GM12878 (cell line): ENCODE data around the gene PTPRJ. TPM values are rescaled to one million over a fixed set of nuclear protein-coding genes. Genes with fewer than 3 reads are reported as not detected.

Experiments used
- ATAC-seq: fragments of 200-7000 bp; cut with Tn5 transposase; 3 replicates; pipeline ENCODE4 v1.9.1; 2020; ENCODE audit warnings: mild to moderate bottlenecking, moderate library complexity
- BruUV-seq: library from RNA; stranded (reverse); fragments of 400-500 nt; replicated peaks from 2 replicates; lab custom pipeline; 2021; lab: Mats Ljungman, UMichigan
- CTCF ChIA-PET: fragments of 300-600 bp; sonication (Branson Sonifier 250); formaldehyde crosslinking; extraction: SDS; loops from one replicate; lab custom pipeline; 2021; ENCODE audit warnings: inconsistent platforms; lab: Yijun Ruan, JAX
- POLR2A ChIA-PET: fragments of 350-600 bp; formaldehyde crosslinking; extraction: SDS; loops from one replicate; lab custom pipeline; 2021; ENCODE audit warnings: inconsistent platforms; lab: Charles Lee
- RAD21 ChIA-PET: fragments of 300-600 bp; sonication (Branson Sonifier 250); formaldehyde crosslinking; loops from one replicate; lab custom pipeline; 2023; ENCODE audit warnings: antibody characterized with exemption; ENCODE audit not compliant: unreplicated experiment; lab: Charles Lee
- SMC1A ChIA-PET: fragments of 300-600 bp; sonication (Branson Sonifier 250); formaldehyde crosslinking; loops from one replicate; lab custom pipeline; 2023; ENCODE audit not compliant: unreplicated experiment, uncharacterized antibody; lab: Charles Lee
- DNase-seq: peaks from one replicate; pipeline ENCODE4 v3.0.0-alpha.2; 2011; ENCODE audit warnings: low read depth, low spot score
- FAIRE-seq: peaks from 3 replicates; lab custom pipeline; 2011; peaks lifted over from hg19 to GRCh38; lab: Jason Lieb, UNC
- H2AFZ ChIP-seq: 2 replicates; pipeline ENCODE4 v1.6.0; 2011; ENCODE audit warnings: low read depth, low read length, control low read depth; ENCODE audit not compliant: control insufficient read depth
- H3K27ac ChIP-seq: 2 replicates; pipeline ENCODE4 v1.5.1; 2011; ENCODE audit warnings: control low read depth; ENCODE audit not compliant: control insufficient read depth, insufficient read depth
- H3K27me3 ChIP-seq, 2 experiments: replicated peaks in 1 of 2; 2 replicates each; pipeline versions ENCODE4 v1.6.0 to v1.6.1; 2011; ENCODE audit warnings: low read length in 1 of 2; ENCODE audit not compliant: control insufficient read depth in 2 of 2, insufficient read depth in 2 of 2
- H3K36me3 ChIP-seq, 2 experiments: 2 replicates each; pipeline ENCODE4 v1.5.1; 2011; ENCODE audit warnings: low read length in 1 of 2; ENCODE audit not compliant: control insufficient read depth in 2 of 2, insufficient read depth in 2 of 2
- H3K4me1 ChIP-seq: 2 replicates; pipeline ENCODE4 v1.6.1; 2011; ENCODE audit warnings: mild to moderate bottlenecking, low read length, moderate library complexity, mixed read lengths; ENCODE audit not compliant: control insufficient read depth, insufficient read depth
- H3K4me2 ChIP-seq: 2 replicates; pipeline ENCODE4 v1.6.0; 2011; ENCODE audit warnings: control low read depth; ENCODE audit not compliant: control insufficient read depth, insufficient read depth
- H3K4me3 ChIP-seq: fragments of 200-600 bp; sonication (generic); 2 replicates; pipeline ENCODE4 v1.5.1; 2016
- H3K79me2 ChIP-seq: 2 replicates; pipeline ENCODE4 v1.6.0; 2011; ENCODE audit warnings: low read length; ENCODE audit not compliant: control insufficient read depth, insufficient read depth
- H3K9ac ChIP-seq: 2 replicates; pipeline ENCODE4 v1.8.0; 2011; ENCODE audit warnings: low read length, control low read depth, mixed read lengths; ENCODE audit not compliant: control insufficient read depth, insufficient read depth
- H3K9me3 ChIP-seq: replicated peaks from 3 replicates; pipeline ENCODE4 v1.5.1; 2011; ENCODE audit warnings: mild to moderate bottlenecking, low read length; ENCODE audit not compliant: control insufficient read depth, insufficient read depth
- H4K20me1 ChIP-seq: 2 replicates; pipeline ENCODE4 v1.6.0; 2011; ENCODE audit not compliant: control insufficient read depth, insufficient read depth
- CREM ChIP-seq: IDR thresholded peaks from 2 replicates; pipeline ENCODE4 v1.6.1; 2014; ENCODE audit warnings: antibody characterized with exemption, low read depth
- ETV6 ChIP-seq, 2 experiments: fragments of 450-650 bp in 1 of 2; IDR thresholded peaks in 1 of 2; conservative IDR thresholded peaks in 1 of 2; 2 replicates each; pipeline ENCODE4 v1.6.1; 2014; ENCODE audit warnings: antibody characterized with exemption in 1 of 2, borderline replicate concordance in 1 of 2, low read depth in 1 of 2, mild to moderate bottlenecking in 1 of 2, moderate library complexity in 1 of 2
- MXI1 ChIP-seq: fragments of 150-350 bp; IDR thresholded peaks from 2 replicates; pipeline ENCODE4 v1.6.1; 2011; ENCODE audit warnings: low read depth, mild to moderate bottlenecking, inconsistent platforms, low read length, improper control_type of control experiment
- SRF ChIP-seq, 2 experiments: IDR thresholded peaks; 2 replicates each; pipeline ENCODE4 v1.6.1; 2011; ENCODE audit warnings: low read depth in 2 of 2, low read length in 2 of 2, mild to moderate bottlenecking in 1 of 2, moderate library complexity in 1 of 2
- YBX1 ChIP-seq: fragments of 450-650 bp; IDR thresholded peaks from 2 replicates; pipeline ENCODE4 v1.6.1; 2016; ENCODE audit warnings: antibody characterized with exemption
- WGBS: methylation state at CpG from one replicate; pipeline ENCODE4 v1.1.6; 2016; ENCODE audit warnings: low lambda C conversion rate; ENCODE audit not compliant: insufficient replicate concordance, insufficient coverage; ENCODE audit errors: missing lambda C conversion rate; 5-methylcytosine and 5-hydroxymethylcytosine counted together
- in situ Hi-C: fragments of 300-500 bp; cut with MboI; formaldehyde crosslinking; loops from 9 replicates; pipeline ENCODE4 v1.14.3; 2018; ENCODE audit warnings: mixed read lengths
- intact Hi-C: fragments of 100-400 bp; cut with micrococcal nuclease; formaldehyde crosslinking; loops from one replicate; pipeline ENCODE4 v1.14.2; 2022; ENCODE audit not compliant: unreplicated experiment
- polyA plus RNA-seq, 11 experiments: library from polyadenylated mRNA; depleted of rRNA in 4 of 11; unstranded in 6 of 11; stranded (reverse) in 5 of 11; fragments of >200 nt; fragmentation: Nextera tagmentation in 4 of 11; fragmentation: Illumina TruSeq in 1 of 11; extraction: Ambion mirVana in 4 of 11; extraction: Trizol in 1 of 11; gene quantifications; 1 replicate in 1 of 11; 2 replicates in 10 of 11; pipeline versions ENCODE4 v1.2.1 to v1.2.3, GENCODE V29; 2011 to 2016; ENCODE audit warnings: inconsistent platforms in 2 of 11, missing spikeins in 2 of 11, low read depth in 1 of 11
- total RNA-seq, 4 experiments: library from RNA; depleted of rRNA in 3 of 4; stranded (reverse); fragments of >200 nt in 3 of 4; fragmentation: Illumina TruSeq in 1 of 4; extraction: Trizol in 1 of 4; gene quantifications; 2 replicates each; pipeline versions ENCODE4 v1.2.1 to v1.2.3, GENCODE V29; 2013 to 2021

Gene PTPRJ
- total and polyA plus RNA-seq, 10 of the 15 experiments (the other 5 are each of a cell fraction or from before 2014, with no cell fraction given): 0.22 to 22.4 (median 7.4) TPM

DNA sequence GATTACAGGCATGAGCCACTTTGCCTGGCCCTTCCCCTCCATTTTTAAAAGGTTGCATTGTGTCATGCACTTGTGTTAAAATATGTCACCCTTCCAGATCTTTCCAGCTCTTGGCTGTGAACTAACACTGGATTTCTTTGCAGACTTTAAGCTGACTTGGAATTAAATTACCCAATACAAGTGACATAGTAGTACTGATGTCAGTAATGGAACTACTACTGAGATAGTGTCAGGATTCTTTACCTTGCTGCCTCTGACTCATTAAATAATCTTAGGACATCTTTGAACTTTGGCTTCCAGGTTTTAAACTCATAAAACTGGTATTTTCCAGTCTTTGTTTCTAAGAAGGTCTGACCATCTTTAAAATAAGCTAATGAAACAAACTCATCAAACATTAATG lies 184.5 kb downstream of the PTPRJ start:
- H3K27me3 ChIP-seq: no peaks in the 10 kb centered on the region
- peaks cover 0 to 11% of the 10 kb centered on the region in 2 experiments; a peak in 2 of 4 replicates for H3K36me3 ChIP-seq
- H3K9me3 ChIP-seq: no peaks in the 10 kb centered on the region
- in situ Hi-C loops: no loop called here
- intact Hi-C loops: no loop called here
- BruUV-seq: no TSS peak
- no peaks in the 10 kb centered on the region for H3K79me2 ChIP-seq
- no peak for DNase-seq
- H3K4me3 ChIP-seq: no peak overlapping the region
- FAIRE-seq: no peak
- POLR2A ChIA-PET: no interaction called here
- H3K4me2 ChIP-seq: no peak overlapping the region
- CTCF ChIA-PET: no interaction called here
- no peaks in the 10 kb centered on the region for H4K20me1 ChIP-seq
- RAD21 ChIA-PET: no interaction called here
- no peak for ATAC-seq
- TF ChIP-seq MXI1: no peak
- TF ChIP-seq SRF (IDR thresholded peaks at IDR 0.05; ENCODE audit: low read depth in 2 of 2, low read length in 2 of 2): no peak
- TF ChIP-seq YBX1: no peak
- TF ChIP-seq, all 136 proteins: peak for 0
- Histone ChIP-seq H3K4me1 (0 out of 2 replicates have a peak, but pooled peaks cover 4% of the 10 kb centered on the region), H2AFZ (no peak overlapping the region), H3K9ac (no peak overlapping the region), H3K27ac (no peak overlapping the region)
- SMC1A ChIA-PET: no interaction called here

DNA sequence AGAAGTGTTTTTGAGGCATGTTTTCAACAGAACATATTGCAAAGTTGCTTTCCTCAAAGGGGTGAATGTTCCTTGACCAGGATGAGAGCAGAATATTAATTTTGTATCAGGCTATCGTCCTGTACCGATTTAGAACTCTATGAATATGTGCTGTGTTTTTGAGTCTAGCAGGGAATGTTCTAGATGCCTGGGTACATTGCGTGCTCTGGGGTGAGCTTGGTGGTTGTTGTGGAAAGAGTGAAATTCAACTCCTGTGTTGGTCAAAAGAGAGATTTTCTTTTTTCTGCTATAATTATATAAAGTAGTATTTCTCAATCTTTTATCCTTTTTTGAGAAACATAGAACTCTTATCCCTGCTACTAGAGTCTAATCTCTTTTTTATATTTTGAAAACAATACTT lies 185.1 kb downstream of the PTPRJ start:
- H3K79me2 ChIP-seq: no peaks in the 10 kb centered on the region
- SMC1A ChIA-PET: no interaction called here
- CTCF ChIA-PET: no interaction called here
- ATAC-seq (no peak), DNase-seq (no peak), FAIRE-seq (no peak)
- no peak overlapping the region for H3K27ac ChIP-seq
- RAD21 ChIA-PET: no interaction called here
- BruUV-seq: no TSS peak
- no peak overlapping the region for H3K4me3 ChIP-seq
- H2AFZ ChIP-seq: no peak overlapping the region
- H4K20me1 ChIP-seq: no peaks in the 10 kb centered on the region
- H3K27me3 ChIP-seq: no peaks in the 10 kb centered on the region
- H3K4me1 ChIP-seq: 0 out of 2 replicates have a peak, but pooled peaks cover 4% of the 10 kb centered on the region
- TF ChIP-seq CREM (no peak), ETV6 (conservative IDR thresholded peaks at IDR 0.05 in 1 of 2, IDR thresholded peaks at IDR 0.05 in 1 of 2; ENCODE audit: borderline replicate concordance in 1 of 2, low read depth in 1 of 2) (no peak)
- in situ Hi-C loops (no loop called here), intact Hi-C loops (no loop called here)
- H3K4me2 ChIP-seq: no peak overlapping the region
- peaks cover 0 to 11% of the 10 kb centered on the region in 2 experiments; a peak in 2 of 4 replicates for H3K36me3 ChIP-seq
- H3K9ac ChIP-seq: no peak overlapping the region
- no peaks in the 10 kb centered on the region for H3K9me3 ChIP-seq
- WGBS: 10% methylated on average over 3 of the region's 3 CpGs
- POLR2A ChIA-PET: no interaction called here
